ENCODE measurements around the gene OCA2.
"Not testable (repeated sequence)": the region's sequence is repeated elsewhere in the genome, so short reads cannot be mapped to it uniquely, and the experiment has no call there.

OCA2 gene

GRCh38 chr15:27871078-27871901, 227.8 kb downstream of the OCA2 start:
- no peak for DNase-seq (ENCODE audit: low read depth)

GRCh38 chr15:27870320-27870719, 228.8 kb downstream of the OCA2 start:
- DNase-seq (ENCODE audit: low read depth), result no peak

DNA sequence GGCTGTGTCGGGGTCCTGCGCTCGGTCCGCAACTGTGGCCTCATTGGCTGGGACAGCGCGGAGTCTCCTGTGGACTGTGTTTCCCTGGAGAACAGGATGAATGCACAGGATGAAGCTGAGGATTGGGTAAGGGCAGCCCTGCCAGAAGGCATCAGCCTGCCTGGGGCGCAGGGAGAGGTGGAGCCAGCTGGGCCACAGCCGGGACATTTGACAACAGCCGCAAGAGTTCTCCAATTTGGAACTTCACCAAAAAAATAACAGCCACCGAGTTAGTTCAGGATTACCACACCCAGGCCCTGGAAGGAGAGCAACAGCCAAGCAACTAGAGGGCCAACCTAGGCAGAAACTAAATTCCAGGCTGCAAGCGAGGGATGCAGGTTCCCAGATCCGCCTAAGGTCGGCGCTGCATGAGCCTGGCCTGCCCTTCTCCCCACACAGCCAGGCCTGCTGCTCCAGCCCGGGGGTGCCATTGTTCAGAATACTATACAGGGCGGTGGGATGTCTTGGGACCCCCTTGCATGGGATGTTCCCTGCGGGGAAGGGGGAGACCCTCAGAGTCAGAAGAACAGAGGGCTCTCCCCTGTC, 229.3 kb downstream of the OCA2 start:
- no peak for DNase-seq (ENCODE audit: low read depth)

DNA sequence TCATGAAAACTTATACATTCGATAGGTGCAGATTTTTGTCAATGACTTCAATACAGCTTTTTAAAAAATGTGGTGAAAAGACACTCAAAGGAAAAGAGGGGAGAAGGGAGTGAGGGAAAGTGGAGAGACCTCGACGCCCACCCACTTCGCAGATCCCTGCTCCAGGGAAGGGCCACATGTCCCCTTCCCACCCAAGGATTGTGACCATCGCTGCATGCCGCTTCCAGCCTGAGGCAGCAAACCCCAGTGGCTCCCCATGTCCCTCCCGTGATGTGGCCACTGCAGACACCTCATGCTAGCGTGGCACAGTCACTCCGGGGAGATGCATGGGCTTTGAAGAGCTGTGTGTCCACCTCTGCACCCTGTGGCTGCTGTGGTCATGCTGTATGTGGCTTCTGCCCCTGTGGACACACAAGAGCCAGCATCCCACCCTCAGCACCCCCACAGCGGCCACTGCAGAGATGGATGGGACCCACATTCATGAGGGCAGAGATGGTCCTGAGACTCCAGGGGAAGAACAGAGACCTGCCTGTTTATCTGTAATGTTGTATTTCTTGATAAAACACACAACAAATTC, 230.2 kb downstream of the OCA2 start:
- no peak for DNase-seq (ENCODE audit: low read depth)

DNA sequence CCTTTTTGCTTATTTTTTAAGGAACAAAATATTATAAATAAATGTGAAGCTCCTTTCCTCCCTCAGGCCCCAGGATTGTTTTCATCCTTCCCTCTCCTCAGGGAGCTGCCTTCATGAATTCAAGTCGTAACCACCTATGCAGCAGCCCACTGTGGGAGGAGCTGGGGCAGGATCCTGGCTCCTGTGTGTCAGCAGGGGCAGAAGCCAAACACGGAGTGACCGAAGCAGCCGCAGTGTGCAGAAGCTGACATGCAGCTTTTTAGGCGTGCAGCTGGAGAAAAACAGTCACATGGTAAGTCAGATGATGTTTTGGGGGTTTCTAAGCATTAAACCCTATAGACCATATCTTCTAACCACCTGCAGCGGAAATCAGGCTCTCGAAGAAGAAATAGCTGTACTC, 231.3 kb downstream of the OCA2 start:
- no peak for DNase-seq (ENCODE audit: low read depth)

DNA sequence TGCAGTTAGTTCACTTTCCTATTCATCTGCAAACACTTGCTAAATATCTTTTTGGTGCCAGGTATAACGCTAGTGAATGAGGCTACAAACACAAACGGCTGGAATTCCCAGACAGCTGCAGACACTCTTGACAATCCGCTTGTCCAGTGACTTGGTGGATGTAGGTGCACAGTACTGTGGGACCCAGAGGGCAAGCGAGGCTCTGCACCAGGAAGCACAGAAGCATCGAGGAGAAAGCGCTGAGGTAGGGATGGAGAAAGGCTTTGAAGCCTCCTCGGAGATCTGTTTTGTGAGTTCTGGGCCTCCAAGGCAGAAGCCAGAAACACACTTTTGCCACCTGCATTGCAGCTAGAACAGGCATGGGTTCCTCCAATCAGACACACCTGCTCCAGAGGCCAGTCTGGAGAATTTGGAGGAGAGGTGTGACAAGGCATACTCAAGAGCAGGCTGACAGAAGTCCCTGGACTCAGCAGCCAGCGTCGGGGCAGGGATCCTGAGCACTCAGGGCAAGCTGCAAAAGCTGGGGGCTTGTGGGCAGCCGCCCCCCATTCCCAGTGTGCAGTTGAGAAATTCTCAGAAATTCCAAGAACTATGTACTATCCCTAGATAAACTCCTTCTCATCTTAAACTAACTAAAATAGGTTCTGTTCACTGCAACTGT, 232.5 kb downstream of the OCA2 start:
- DNase-seq (ENCODE audit: low read depth), result no peak

DNA sequence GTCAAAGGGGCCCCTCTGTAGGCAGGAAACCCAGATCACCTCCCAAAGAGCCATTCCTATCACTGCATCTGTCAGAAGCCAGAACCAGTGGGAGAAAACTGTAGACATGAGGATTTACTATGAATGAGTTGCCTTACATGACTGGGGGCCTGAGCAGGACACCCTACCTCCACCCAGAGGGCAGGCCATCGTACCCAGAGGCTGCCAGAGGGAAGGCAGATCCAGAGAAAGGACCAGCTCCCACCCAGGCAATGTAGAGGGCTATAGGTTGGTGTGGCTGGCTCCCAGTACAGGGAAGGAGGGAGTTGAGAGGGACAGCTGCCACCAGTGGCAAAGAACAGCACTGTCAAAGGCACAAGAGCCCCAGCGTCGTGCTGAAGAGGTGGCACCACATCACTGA, 233.2 kb downstream of the OCA2 start:
- no peak for DNase-seq (ENCODE audit: low read depth)

GRCh38 chr15:27865323-27865922, 233.7 kb downstream of the OCA2 start:
- DNase-seq (ENCODE audit: low read depth), result no peak

DNA sequence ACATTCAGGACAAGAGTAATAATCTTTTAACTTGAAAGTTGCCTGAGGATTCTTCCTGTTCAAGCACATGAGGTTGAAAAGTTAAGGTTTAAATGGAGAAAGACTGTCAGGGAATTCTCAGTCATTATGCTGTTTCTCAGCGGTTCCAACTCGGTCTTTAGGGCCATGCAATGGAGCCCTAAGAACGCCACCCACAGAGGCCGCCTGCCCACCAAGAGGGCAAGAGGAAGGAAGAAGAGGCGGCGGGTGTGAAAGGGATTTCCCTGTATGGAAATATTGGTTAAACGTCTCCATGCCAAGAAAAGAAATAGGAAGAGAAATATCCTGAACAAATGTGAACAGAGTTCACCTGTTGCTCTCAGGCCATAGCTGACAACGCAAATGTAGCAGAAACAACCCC, 234.4 kb downstream of the OCA2 start:
- DNase-seq (ENCODE audit: low read depth), result no peak

- no peak for DNase-seq (ENCODE audit: low read depth)
Measured at GRCh38 chr15:27864086-27864485, 235.0 kb downstream of the OCA2 start.

DNA sequence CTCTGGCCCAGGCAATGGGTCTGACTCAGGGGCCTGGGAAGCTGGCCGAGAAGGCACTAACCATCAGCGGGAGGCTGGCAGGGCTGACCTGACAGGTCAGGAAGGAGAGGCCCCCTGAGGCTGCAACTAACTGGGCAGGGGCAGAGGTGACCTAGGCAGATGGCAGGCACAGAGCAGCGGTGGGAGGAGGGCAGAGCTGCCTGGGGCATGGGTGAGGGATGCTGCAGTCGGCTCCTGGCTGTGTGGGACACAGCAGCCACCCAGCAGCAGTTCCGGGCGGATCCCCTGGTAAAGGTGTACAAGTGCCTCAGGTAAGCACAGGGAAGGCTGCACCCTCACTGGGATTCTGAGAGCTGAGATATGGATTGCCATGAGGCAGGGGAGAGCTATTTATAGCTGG, 236.1 kb downstream of the OCA2 start:
- DNase-seq (ENCODE audit: low read depth), result no peak

DNA sequence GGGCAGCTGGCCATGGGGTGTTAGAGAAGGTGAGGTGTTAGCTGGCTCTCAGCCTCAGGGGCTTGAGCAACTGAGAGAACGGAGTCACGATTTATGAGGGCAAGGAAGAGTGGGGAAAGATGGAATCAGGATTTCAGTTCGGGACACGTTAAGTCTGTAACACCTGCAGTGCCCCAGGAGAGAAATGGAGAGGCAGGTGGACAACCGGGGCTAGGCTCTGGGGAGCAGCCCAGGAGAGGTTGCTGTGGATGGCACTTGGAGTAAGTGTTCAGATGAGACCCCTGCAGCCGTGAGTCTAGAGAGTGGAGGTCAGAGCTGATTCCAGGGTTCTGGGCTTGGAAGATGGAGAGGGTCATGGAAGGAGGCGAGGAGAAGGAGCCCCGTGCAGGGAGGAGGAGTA, 237.9 kb downstream of the OCA2 start:
- DNase-seq (ENCODE audit: low read depth), result no peak

- no peak for DNase-seq (ENCODE audit: low read depth)
Measured at GRCh38 chr15:27855137-27855536, 244.0 kb downstream of the OCA2 start.

DNA sequence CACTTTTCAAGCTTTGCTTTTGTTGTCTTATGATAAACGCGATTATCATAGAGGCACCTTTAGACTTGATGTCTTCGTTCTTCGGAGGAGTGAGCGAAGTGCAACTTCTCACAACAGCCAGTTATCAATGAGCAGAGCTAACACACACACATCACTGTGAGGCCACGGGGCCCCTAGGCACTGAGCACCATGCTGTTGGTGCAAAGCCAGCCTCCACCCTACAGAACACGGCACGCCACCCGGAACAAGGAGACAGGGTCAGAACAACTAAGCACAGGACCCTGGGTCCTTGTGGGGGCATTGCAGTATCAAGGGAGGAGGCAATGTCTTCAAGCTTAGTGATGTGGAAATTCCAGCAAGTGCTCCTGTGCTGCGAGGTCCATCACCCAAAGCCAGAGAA, 244.5 kb downstream of the OCA2 start:
- DNase-seq (ENCODE audit: low read depth), result no peak

- no peak for DNase-seq (ENCODE audit: low read depth)
Measured at GRCh38 chr15:27853624-27854455, 245.3 kb downstream of the OCA2 start.

DNA sequence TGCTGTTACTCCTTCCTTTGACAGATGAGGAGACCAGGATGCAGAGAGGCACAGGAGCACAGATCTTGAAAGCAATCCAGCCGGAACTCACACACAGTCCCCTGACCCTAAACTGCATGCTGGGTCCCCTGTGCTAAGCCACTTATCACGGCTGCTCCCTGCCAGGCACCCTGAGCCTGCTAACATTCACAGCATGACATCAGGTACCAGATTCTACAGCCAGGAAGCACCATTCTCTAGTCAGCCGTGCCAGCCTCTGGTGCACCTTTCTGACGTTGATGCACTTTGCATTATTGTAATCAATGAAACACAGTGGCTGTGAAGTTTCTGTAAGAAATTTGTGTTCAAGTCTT, 247.3 kb downstream of the OCA2 start:
- DNase-seq (ENCODE audit: low read depth), result no peak

DNA sequence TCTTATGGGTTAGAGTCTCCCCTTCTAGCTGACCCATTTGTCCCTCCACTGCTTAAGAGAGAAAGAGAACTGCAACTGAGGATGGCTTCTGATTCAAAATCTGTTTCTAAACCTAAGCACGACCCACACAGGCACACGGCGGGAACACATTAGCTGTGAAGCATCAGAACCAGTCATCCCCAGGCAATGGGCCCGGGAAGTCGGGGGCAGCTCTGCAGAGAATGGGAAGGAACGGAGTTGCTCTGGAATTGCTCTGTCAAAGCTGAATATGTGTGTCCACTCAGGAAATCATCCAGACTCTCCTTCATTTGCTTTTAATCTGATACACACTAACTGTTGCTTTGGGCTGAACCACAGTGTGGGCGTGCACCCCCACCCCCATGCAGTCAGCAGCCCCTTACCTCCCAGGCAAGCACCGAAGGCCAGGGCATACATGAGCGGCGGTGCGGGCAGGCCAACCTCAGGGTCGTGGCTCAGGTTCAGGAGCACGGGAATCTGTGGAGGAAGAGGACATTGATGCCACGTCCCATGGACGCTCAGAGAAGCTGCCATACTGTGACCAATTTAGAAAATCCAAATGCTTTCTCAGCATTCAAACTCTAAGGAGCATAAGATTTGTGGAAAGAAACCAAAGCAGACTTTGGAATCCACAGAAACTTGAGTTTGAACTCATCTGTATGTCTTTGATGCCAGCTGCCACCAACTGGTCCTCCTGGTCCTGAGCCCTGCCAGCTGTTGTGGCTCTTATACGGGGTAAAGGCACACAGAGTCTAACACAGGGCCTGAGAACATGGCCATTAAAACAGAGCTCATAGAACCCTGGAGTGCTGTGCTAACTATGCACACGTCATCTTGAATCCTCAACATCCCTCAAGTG, 247.9 kb downstream of the OCA2 start:
- no peak for DNase-seq (ENCODE audit: low read depth)

DNA sequence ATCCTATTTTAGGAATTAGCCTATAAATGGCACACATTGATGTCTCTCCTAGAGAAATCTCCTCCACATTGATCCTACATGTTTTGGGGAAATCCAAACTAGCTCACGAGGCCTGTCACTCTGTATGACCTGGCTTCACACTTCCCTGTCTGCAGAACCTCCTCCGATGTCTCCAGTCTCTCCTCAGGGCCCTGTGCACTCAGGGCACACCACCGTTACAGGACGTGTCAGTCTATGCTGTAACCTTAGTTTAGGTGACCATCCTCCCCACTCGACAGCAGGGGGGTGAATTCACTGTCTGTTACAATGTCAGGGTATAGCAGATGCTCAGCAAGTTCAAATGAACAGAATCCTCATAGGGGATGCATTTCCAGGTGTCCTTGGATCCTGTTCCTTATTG, 249.1 kb downstream of the OCA2 start:
- no peak for DNase-seq (ENCODE audit: low read depth)

GRCh38 chr15:27848936-27849335, 250.2 kb downstream of the OCA2 start:
- not testable (repeated sequence) for DNase-seq (ENCODE audit: low read depth)

- no peak for DNase-seq (ENCODE audit: low read depth)
Measured at GRCh38 chr15:27847775-27848710, 251.1 kb downstream of the OCA2 start.
